Hematopoietic multipotent progenitor cell treated with erythropoietin and hydrocortisone succinate and interleukin-3 and kit ligand, for 6 days (in vitro differentiated cells): ENCODE measurements around the gene SP5.
"Not testable (repeated sequence)": the region's sequence is repeated elsewhere in the genome, so short reads cannot be mapped to it uniquely, and the experiment has no call there.

Source experiments
- DNase-seq: peaks from one replicate; pipeline ENCODE4 v3.0.0-alpha.2; 2015

The SP5 gene

GRCh38 chr2:170740660-170741059 lies 25.5 kb downstream of the SP5 start:
- peak; percentile 21 for DNase-seq

GRCh38 chr2:170742000-170742399 lies 26.9 kb downstream of the SP5 start:
- DNase-seq = no peak

- no peak for DNase-seq
These were observed 27.9 kb downstream of the SP5 start for GRCh38 chr2:170742896-170743529.

- DNase-seq = peak; percentile 70
These were observed 28.5 kb downstream of the SP5 start for GRCh38 chr2:170743530-170744239.

- DNase-seq = no peak
These were observed 29.3 kb downstream of the SP5 start for GRCh38 chr2:170744248-170745002.

- no peak for DNase-seq
These were observed 30.2 kb downstream of the SP5 start for GRCh38 chr2:170745305-170745704.

- DNase-seq = no peak
These were observed 32.8 kb downstream of the SP5 start for GRCh38 chr2:170747921-170748320.

- DNase-seq = not testable (repeated sequence)
These were observed 36.4 kb downstream of the SP5 start for GRCh38 chr2:170751555-170751954.

GRCh38 chr2:170761572-170761971 lies 46.4 kb downstream of the SP5 start:
- no peak for DNase-seq

- DNase-seq = no peak
These were observed 47.6 kb downstream of the SP5 start for GRCh38 chr2:170762760-170763159.

- DNase-seq = no peak
These were observed 48.1 kb downstream of the SP5 start for GRCh38 chr2:170763232-170763631.

GRCh38 chr2:170764880-170765261 lies 49.7 kb downstream of the SP5 start:
- DNase-seq = no peak

GRCh38 chr2:170766693-170767092 lies 51.6 kb downstream of the SP5 start:
- DNase-seq = no peak
